Measurements from ENCODE around the gene IL1RAPL2. TPM values are rescaled to one million over a fixed set of nuclear protein-coding genes. Genes with fewer than 3 reads are reported as not detected.

IL1RAPL2 gene
- total RNA-seq, 1 experiment from 2014 or later, result not detected

DNA sequence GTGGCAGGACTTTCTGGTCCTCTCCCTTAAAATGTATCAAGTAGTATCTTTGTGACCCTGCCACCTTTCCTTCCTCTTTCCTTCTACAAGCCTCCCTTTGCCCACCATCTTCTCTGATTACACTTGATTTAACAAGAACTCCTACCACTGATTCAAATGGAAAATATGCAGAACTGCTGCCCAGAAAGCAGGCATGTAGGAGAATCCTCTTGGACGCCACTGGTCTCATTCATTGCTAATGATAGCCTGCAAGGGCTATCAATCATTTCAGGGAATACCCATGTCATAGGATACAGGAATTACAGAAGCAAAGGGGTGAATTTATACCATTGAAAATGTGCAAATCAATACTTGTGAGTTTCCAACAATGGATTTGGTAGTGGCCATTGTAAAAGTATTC, 961.8 kb downstream of the IL1RAPL2 start:
- no peak for DNase-seq (ENCODE audit: low read depth, low spot score)
- in situ Hi-C loops (cut with HindIII; ENCODE audit: low pct_unique_long_range_greater_than_20kb, low sequenced_read_pairs) (no loop called here), intact Hi-C loops (cut with micrococcal nuclease; ENCODE audit: unreplicated experiment) (no loop called here)
- CTCF ChIA-PET, result no interaction called here
- no TSS peak for BruUV-seq (replicated peaks)
- H3K4me3 ChIP-seq (ENCODE audit: low read depth in 2 of 2, low read length in 2 of 2), result no peak overlapping the region
- POLR2A ChIA-PET, result no interaction called here
- no peaks in the 10 kb centered on the region for H3K4me1 ChIP-seq (ENCODE audit: control insufficient read depth, insufficient read depth, low read length)
- no peaks in the 10 kb centered on the region for H3K27me3 ChIP-seq (ENCODE audit: control insufficient read depth, insufficient read depth, low read length)
- ATAC-seq, result no peak
- H3K27ac ChIP-seq (ENCODE audit: low read length), result no peak overlapping the region
- TF ChIP-seq TCF7L2 (IDR thresholded peaks at IDR 0.05; ENCODE audit: low read depth, low read length) (no peak), POLR2AphosphoS5 (IDR thresholded peaks at IDR 0.05; ENCODE audit: low read depth, low read length) (no peak), SIN3A (IDR thresholded peaks at IDR 0.05; ENCODE audit: borderline replicate concordance, insufficient read depth, low read depth, low read length) (no peak)
- TF ChIP-seq, protein P1, sequence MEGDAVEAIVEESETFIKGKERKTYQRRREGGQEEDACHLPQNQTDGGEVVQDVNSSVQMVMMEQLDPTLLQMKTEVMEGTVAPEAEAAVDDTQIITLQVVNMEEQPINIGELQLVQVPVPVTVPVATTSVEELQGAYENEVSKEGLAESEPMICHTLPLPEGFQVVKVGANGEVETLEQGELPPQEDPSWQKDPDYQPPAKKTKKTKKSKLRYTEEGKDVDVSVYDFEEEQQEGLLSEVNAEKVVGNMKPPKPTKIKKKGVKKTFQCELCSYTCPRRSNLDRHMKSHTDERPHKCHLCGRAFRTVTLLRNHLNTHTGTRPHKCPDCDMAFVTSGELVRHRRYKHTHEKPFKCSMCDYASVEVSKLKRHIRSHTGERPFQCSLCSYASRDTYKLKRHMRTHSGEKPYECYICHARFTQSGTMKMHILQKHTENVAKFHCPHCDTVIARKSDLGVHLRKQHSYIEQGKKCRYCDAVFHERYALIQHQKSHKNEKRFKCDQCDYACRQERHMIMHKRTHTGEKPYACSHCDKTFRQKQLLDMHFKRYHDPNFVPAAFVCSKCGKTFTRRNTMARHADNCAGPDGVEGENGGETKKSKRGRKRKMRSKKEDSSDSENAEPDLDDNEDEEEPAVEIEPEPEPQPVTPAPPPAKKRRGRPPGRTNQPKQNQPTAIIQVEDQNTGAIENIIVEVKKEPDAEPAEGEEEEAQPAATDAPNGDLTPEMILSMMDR (IDR thresholded peaks at IDR 0.05), result no peak
- TF ChIP-seq, protein P2, sequence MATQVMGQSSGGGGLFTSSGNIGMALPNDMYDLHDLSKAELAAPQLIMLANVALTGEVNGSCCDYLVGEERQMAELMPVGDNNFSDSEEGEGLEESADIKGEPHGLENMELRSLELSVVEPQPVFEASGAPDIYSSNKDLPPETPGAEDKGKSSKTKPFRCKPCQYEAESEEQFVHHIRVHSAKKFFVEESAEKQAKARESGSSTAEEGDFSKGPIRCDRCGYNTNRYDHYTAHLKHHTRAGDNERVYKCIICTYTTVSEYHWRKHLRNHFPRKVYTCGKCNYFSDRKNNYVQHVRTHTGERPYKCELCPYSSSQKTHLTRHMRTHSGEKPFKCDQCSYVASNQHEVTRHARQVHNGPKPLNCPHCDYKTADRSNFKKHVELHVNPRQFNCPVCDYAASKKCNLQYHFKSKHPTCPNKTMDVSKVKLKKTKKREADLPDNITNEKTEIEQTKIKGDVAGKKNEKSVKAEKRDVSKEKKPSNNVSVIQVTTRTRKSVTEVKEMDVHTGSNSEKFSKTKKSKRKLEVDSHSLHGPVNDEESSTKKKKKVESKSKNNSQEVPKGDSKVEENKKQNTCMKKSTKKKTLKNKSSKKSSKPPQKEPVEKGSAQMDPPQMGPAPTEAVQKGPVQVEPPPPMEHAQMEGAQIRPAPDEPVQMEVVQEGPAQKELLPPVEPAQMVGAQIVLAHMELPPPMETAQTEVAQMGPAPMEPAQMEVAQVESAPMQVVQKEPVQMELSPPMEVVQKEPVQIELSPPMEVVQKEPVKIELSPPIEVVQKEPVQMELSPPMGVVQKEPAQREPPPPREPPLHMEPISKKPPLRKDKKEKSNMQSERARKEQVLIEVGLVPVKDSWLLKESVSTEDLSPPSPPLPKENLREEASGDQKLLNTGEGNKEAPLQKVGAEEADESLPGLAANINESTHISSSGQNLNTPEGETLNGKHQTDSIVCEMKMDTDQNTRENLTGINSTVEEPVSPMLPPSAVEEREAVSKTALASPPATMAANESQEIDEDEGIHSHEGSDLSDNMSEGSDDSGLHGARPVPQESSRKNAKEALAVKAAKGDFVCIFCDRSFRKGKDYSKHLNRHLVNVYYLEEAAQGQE (IDR thresholded peaks at IDR 0.05; ENCODE audit: insufficient read depth in 1 of 2, low read depth in 2 of 2, low read length in 1 of 2), result no peak
- H3K36me3 ChIP-seq (ENCODE audit: control insufficient read depth, insufficient read depth, low read length), result no peaks in the 10 kb centered on the region
- H3K9me3 ChIP-seq (ENCODE audit: control insufficient read depth, insufficient read depth, low read depth, low read length), result no peaks in the 10 kb centered on the region

DNA sequence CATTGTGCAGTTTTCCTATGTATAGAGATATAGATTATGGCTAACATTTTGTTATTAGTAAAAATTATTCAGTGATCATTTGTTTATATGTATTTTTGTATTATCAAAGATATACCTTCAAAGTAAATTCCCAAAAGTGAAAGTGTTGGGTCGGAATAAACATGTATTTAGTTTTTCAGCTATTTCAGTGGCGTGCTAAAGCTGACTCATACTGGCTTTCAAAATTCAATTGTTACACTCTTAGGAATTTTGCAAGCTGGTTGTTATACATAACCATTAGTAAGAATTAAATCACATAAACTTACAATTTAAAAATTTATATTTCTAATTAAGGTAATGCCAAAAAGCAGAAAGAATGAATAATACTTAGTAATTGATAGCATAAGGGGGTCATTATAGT, 968.0 kb downstream of the IL1RAPL2 start:
- H3K4me3 ChIP-seq (ENCODE audit: low read depth in 2 of 2, low read length in 2 of 2), result no peak overlapping the region
- H3K36me3 ChIP-seq (ENCODE audit: control insufficient read depth, insufficient read depth, low read length), result no peaks in the 10 kb centered on the region
- no peak for ATAC-seq
- DNase-seq (ENCODE audit: low read depth, low spot score), result no peak
- H3K27ac ChIP-seq (ENCODE audit: low read length), result no peak overlapping the region
- POLR2A ChIA-PET, result no interaction called here
- H3K4me1 ChIP-seq (ENCODE audit: control insufficient read depth, insufficient read depth, low read length), result no peaks in the 10 kb centered on the region
- no peaks in the 10 kb centered on the region for H3K9me3 ChIP-seq (ENCODE audit: control insufficient read depth, insufficient read depth, low read depth, low read length)
- TF ChIP-seq TCF7L2 (IDR thresholded peaks at IDR 0.05; ENCODE audit: low read depth, low read length), result no peak
- TF ChIP-seq, protein P2 (IDR thresholded peaks at IDR 0.05; ENCODE audit: insufficient read depth in 1 of 2, low read depth in 2 of 2, low read length in 1 of 2), result no peak
- no peak for TF ChIP-seq SIN3A (IDR thresholded peaks at IDR 0.05; ENCODE audit: borderline replicate concordance, insufficient read depth, low read depth, low read length)
- TF ChIP-seq POLR2AphosphoS5 (IDR thresholded peaks at IDR 0.05; ENCODE audit: low read depth, low read length), result no peak
- TF ChIP-seq, protein P1 (IDR thresholded peaks at IDR 0.05), result no peak
- CTCF ChIA-PET, result no interaction called here
- intact Hi-C loops (cut with micrococcal nuclease; ENCODE audit: unreplicated experiment), result no loop called here
- no TSS peak for BruUV-seq (replicated peaks)
- no peaks in the 10 kb centered on the region for H3K27me3 ChIP-seq (ENCODE audit: control insufficient read depth, insufficient read depth, low read length)
- in situ Hi-C loops (cut with HindIII; ENCODE audit: low pct_unique_long_range_greater_than_20kb, low sequenced_read_pairs), result no loop called here
